Stomach (tissue), 4 donors: ENCODE results near the gene MRPL48.
"Not testable (repeated sequence)": the region's sequence is repeated elsewhere in the genome, so short reads cannot be mapped to it uniquely, and the experiment has no call there.

ENCODE experiments used
- POLR2A ChIP-seq, 4 donors: fragments of 450-650 bp; IDR thresholded peaks; one replicate each; pipeline ENCODE4 v1.6.1; 2016; ENCODE audit warnings: antibody characterized with exemption in 4 of 4, control low read depth in 2 of 4, mild to moderate bottlenecking in 1 of 4, moderate library complexity in 1 of 4
- POLR2AphosphoS5 ChIP-seq, 3 donors: sonication (generic); formaldehyde crosslinking; IDR thresholded peaks; one replicate each; pipeline ENCODE4 v1.6.1; 2016; ENCODE audit warnings: antibody characterized with exemption in 3 of 3
- TF ChIP-seq, protein P1 (sequence below), 7 experiments: fragments of 450-650 bp in 4 of 7; fragments of 200-600 bp in 3 of 7; sonication (generic) in 3 of 7; IDR thresholded peaks; one replicate each; pipeline ENCODE4 v1.5.1; 2016 to 2019; ENCODE audit warnings: antibody characterized with exemption in 7 of 7, control low read depth in 2 of 7, mild to moderate bottlenecking in 1 of 7

DNA sequence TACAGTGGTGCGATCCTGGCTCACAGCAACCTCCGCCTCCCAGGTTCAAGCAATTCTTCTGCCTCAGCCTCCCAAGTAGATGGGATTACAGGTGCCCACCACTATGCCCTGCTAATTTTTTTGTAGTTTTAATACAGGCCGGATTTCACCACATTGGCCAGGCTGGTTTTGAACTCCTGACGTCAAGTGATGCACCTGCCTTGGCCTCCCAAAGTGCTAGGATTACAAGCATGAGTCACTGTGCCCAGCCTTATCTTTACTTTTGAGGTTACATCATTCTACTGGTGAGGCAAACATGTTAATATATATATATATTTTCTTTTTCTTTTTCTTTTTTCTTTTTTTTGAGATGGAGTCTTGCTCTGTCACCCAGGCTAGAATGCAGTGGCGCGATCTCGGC is 16.9 kb upstream of the MRPL48 start:
- TF ChIP-seq POLR2A, POLR2AphosphoS5 (IDR thresholded peaks at IDR 0.05): not testable (repeated sequence)
- TF ChIP-seq, protein P1, sequence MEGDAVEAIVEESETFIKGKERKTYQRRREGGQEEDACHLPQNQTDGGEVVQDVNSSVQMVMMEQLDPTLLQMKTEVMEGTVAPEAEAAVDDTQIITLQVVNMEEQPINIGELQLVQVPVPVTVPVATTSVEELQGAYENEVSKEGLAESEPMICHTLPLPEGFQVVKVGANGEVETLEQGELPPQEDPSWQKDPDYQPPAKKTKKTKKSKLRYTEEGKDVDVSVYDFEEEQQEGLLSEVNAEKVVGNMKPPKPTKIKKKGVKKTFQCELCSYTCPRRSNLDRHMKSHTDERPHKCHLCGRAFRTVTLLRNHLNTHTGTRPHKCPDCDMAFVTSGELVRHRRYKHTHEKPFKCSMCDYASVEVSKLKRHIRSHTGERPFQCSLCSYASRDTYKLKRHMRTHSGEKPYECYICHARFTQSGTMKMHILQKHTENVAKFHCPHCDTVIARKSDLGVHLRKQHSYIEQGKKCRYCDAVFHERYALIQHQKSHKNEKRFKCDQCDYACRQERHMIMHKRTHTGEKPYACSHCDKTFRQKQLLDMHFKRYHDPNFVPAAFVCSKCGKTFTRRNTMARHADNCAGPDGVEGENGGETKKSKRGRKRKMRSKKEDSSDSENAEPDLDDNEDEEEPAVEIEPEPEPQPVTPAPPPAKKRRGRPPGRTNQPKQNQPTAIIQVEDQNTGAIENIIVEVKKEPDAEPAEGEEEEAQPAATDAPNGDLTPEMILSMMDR (IDR thresholded peaks at IDR 0.05) = not testable (repeated sequence)
